ENCODE results near the gene IL22RA1.
A peak's percentile ranks its signal among the peaks of the same experiment; 100 is the strongest.

IL22RA1 gene

DNA sequence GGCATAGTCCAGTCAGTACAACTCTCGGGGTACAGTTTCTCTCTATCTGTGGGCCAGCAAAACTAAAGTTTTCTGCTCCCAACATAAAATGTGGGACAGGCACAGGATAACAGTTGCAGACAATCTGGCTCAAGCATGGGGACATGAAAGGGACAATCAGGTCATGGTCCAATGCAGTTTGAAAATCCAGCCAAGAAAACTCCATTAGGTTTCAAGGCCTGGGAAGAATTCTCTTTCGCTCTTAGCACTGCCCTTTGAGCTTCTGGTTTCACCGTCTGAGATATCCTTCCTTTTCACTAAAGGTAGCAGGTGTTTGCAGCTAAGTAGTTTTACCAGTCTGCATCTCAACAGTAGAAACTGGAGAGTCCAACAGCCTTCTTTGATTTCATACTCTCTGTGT, 21.1 kb upstream of the IL22RA1 start:
- no peak for DNase-seq

DNA sequence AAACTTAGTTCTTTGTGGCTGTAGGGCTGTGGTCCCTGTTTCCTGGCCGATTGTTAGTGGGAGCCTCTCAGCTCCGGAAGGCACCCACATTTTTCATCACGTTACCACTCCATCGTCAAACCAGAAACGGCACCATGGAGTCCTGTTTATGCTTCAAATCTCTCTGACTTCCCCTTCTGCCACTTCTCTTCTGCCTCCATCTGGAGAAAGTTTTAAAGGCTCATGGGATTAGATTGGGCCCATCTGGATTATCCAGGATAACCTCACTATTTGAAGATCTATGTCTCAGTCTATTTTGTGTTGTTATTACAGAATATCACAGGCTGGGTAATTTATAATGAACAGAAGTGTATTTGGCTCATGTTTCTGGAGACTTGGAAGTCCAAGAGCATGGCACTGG, 19.3 kb upstream of the IL22RA1 start:
- DNase-seq, result no peak

GRCh38 chr1:24161270-24161669, 18.3 kb upstream of the IL22RA1 start:
- DNase-seq, result no peak

- no peak for DNase-seq
Measured at GRCh38 chr1:24159366-24159765, 16.4 kb upstream of the IL22RA1 start.

- DNase-seq, result peak; percentile 71 to 88
Measured at GRCh38 chr1:24157918-24158481, 15.1 kb upstream of the IL22RA1 start.

DNA sequence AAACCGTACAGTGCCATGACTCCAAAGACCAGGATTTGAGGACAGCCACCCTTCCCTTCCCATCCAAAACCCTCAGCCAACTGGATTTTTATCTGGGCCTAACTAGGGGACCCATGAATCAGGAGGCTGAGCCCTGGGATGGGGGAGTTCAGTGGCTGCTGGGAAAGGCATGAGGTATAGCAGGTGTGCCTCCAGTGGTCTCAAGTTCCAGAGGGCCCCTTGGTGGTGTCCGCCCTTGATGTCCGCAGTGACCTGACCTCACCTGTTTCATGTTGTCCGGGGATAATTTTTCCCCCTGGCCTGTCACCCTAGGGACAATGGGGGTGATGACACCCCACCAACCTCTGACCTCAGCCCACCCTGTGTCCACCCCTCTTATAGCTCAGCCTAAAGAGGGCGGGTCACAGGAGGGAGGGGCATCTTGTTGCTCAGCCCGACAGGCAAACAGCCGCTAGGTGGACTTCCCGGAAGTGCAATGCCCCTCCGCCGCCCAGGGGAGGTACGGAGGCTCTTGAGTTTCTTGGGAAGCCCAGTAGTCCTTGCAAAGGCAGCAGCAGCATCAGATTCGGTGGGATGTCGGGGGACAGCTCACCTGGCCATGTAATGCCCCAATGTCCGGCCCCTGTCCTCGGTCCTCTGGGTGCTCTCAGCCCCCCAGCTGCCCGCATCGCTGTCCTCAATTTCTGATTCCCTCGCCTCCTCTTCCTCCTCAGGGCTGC, 13.8 kb upstream of the IL22RA1 start:
- no peak for DNase-seq

- no peak for DNase-seq
Measured at GRCh38 chr1:24155011-24155782, 12.3 kb upstream of the IL22RA1 start.

- DNase-seq, result no peak
Measured at GRCh38 chr1:24154215-24154614, 11.3 kb upstream of the IL22RA1 start.

GRCh38 chr1:24152631-24153494, 9.9 kb upstream of the IL22RA1 start:
- no peak for DNase-seq

DNA sequence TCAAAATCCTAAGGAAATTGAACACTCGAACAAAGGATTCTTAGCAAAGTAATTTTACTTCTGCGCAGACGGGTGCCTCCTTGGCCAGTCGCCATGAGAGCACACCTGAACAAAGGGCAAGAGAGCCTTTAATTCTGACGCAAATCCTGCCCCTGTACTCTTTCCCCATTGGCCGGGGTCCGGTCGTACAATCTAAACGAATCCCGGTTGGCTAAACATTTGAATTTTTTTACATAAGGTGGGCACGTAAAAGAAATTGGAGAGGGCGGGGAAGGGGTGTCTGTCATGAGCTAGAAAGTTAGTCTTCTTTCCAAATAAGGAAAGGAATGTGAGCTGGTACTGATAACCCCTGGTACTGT, 8.2 kb upstream of the IL22RA1 start:
- DNase-seq, result no peak

DNA sequence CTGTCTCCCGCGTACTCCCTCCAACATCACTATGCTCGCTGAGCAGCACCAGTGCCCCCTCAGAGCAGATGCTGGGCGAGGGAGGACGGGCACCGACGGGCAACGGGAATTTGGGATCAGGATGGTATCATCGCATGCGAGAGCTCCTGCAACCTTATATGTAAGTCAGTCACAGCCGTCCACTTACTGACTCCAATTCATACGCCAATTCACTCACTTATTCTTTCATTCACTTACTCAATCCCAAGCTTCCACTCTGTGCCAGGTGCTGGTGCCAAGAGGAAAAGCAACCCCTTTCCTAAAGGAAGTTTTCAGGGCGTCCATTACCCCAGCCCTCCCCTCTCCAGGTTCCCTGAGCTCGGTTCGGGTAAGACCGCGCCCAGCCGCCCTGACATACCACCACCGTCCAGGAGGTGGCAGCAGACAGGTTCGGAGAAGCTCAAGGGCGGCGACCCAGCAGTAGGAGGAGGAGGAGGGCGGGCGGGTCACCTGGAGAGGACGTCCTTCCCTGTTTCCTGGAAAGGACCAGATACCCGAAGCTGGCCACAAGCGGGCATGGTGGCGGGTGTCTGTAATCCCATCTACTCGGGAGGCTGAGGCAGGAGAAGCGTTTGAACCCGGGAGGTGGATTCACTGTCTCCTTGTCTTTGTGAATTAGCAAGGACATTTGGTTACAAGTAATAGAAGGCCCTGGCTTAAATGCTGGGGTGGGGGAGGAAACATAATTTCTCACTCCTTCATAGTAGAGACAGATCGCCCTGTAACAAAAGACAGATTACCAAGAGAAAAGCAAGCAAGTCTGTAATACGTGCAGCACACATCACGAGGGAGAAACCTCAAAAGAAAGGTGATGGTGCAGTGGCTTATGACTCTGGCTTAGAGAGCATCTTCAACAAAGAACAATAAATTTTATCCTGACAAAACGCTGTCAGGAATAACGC, 7.6 kb upstream of the IL22RA1 start:
- peak; percentile 37 to 56 for DNase-seq

DNA sequence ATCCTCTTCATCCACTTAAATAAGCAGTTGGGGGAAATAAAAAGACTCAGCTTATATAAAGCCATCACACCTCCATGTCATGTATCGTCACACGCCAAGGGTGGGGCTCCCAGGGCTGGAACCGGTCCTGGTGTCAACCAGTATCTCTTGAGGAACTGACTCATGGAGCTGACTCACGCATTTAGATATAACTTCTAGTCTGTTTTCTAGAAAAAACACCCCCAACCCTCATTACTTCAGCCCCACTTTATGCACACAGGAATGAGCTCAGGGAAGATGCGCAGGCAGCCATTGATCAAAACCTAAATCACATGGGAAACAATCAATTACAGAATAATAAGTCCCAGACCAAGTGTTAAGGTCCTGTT, 6.9 kb upstream of the IL22RA1 start:
- no peak for DNase-seq

GRCh38 chr1:24147816-24148215, 4.9 kb upstream of the IL22RA1 start:
- DNase-seq, result no peak

GRCh38 chr1:24147194-24147593, 4.3 kb upstream of the IL22RA1 start:
- no peak for DNase-seq

DNA sequence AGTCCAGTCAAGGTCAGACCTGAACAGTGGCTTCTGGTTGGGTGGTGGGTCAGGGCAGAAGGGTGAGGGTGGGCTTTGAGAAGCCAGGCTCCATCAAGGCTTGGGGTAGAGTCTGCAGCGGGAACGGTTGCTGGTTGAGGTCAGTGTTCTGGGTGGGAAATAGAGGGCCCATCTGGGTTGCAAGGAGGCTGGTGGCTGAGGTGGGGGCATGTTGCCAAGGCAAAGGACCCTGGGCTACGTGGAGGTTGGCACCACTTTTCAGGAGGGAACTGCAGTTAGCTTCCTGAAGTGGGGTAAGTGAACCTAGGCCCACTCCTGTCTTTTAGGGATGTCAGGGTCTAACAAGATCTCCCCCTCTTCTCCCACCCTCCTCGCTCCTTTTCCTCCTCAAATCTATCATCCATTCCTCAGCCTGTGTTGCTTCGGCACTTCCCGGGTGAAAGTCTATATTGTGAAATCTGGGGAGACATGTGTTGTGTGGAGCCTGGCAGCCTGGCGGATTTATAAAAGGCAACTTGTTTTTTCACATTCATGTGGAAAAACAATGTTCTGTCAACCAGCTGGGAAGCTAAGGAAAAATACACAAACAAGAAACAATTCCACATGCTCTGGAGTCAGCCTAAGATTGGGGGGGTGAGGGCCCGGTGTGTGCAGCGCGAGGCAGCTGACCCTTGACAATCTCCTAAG, 1.5 kb downstream of the IL22RA1 start:
- no peak for DNase-seq

- DNase-seq, result no peak
Measured at GRCh38 chr1:24140741-24141181, 2.2 kb downstream of the IL22RA1 start.

GRCh38 chr1:24139841-24140425, 3.0 kb downstream of the IL22RA1 start:
- no peak for DNase-seq

- DNase-seq, result no peak
Measured at GRCh38 chr1:24139222-24139489, 3.8 kb downstream of the IL22RA1 start.

DNA sequence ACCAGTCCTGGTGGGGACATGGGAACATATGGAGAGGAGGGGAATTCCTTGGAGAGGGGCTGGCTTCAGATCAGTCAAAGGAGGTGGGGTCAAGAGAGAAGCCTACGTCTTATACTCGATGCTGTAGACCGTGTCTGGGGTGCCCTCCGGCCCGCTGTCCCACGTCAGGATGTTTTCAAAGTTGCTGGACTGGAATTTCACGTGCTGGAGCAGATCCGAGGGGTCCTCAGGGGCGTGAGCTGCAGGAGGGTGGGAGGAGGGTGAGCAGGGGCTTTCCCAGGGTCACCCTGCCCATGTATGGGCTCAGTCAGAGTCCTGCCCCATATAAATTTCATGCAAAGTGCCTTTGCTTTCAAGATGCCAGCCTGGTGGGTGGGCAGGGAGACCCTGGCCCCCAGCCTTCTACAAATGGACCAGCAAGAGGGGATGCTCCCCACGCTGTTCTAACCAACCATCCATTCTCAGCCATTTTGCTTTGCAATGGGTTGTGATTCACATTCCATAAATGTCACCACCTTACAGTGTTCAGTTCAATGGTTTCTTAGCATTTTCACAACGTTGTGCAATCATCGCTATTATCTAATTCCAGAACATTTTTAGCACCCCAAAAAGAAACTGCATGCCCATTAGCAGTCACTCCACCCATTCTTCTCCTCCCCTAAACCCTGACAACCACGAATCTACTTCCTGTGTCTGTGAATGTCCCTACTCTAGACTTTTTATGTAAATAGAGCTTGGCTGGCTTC, 4.3 kb downstream of the IL22RA1 start:
- no peak for DNase-seq

DNA sequence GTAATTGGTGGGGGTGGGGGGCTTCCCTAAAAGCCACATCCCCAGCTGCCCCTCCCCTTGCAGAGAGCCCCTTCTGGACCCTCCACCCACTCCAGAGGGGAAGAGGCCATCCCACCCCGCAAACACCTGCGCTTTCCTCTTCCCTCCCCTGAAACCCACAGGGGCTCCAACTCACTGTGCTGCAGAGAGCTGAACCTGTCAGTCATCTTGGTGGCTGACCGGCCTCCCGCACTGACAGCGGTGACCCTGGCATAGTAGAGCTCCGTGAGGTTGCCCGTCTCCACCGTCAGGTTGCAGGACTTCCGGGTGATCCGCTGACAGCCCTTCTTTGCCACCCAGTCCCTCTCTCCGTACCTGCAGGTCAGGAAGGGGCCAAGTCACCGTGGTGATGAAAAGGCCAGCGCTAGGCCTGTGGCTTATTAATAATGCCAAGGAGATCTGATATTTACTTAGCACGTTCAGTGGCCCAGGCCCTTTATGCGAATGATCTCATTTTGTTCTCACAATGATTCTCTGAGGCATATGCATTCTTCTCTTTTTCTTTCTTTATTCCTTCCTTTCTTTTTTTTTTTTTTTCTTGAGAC, 5.9 kb downstream of the IL22RA1 start:
- no peak for DNase-seq
